Measurements from ENCODE around the gene CEBPE.

The CEBPE gene

GRCh38 chr14:23118506-23119362 lies at the start of gene CEBPE:
CEBPE (minus strand) TSS chr14:23119255; CDS start chr14:23119091, 164 bp downstream.
- no peak for DNase-seq

- no peak for DNase-seq
Measured at GRCh38 chr14:23168246-23168645, 49.2 kb upstream of the CEBPE start.

GRCh38 chr14:23167116-23167847 lies 48.2 kb upstream of the CEBPE start:
- DNase-seq: no peak

GRCh38 chr14:23164949-23165348 lies 45.9 kb upstream of the CEBPE start:
- no peak for DNase-seq

GRCh38 chr14:23164250-23164649 lies 45.2 kb upstream of the CEBPE start:
- DNase-seq: no peak

- no peak for DNase-seq
Measured at GRCh38 chr14:23163830-23164229, 44.8 kb upstream of the CEBPE start.

GRCh38 chr14:23162800-23163199 lies 43.7 kb upstream of the CEBPE start:
- no peak for DNase-seq

GRCh38 chr14:23162005-23162404 lies 43.0 kb upstream of the CEBPE start:
- DNase-seq: no peak

GRCh38 chr14:23160924-23161522 lies 42.0 kb upstream of the CEBPE start:
- DNase-seq: no peak

- no peak for DNase-seq
Measured at GRCh38 chr14:23159532-23159931, 40.5 kb upstream of the CEBPE start.

- no peak for DNase-seq
Measured at GRCh38 chr14:23158779-23159178, 39.7 kb upstream of the CEBPE start.

- no peak for DNase-seq
Measured at GRCh38 chr14:23154964-23155587, 36.0 kb upstream of the CEBPE start.

GRCh38 chr14:23153851-23154796 lies 35.1 kb upstream of the CEBPE start:
- no peak for DNase-seq

GRCh38 chr14:23151342-23151741 lies 32.3 kb upstream of the CEBPE start:
- DNase-seq: no peak

GRCh38 chr14:23149745-23150144 lies 30.7 kb upstream of the CEBPE start:
- DNase-seq: no peak

GRCh38 chr14:23148591-23149249 lies 29.7 kb upstream of the CEBPE start:
- no peak for DNase-seq

GRCh38 chr14:23147676-23148075 lies 28.6 kb upstream of the CEBPE start:
- DNase-seq: no peak

GRCh38 chr14:23146980-23147379 lies 27.9 kb upstream of the CEBPE start:
- DNase-seq: no peak

- no peak for DNase-seq
Measured at GRCh38 chr14:23146351-23146910, 27.4 kb upstream of the CEBPE start.

GRCh38 chr14:23145794-23146350 lies 26.8 kb upstream of the CEBPE start:
- DNase-seq: no peak

- DNase-seq: no peak
Measured at GRCh38 chr14:23143911-23144310, 24.9 kb upstream of the CEBPE start.
